Fibroblast of villous mesenchyme (primary cell): ENCODE data around the gene MEMO1. TPM values are rescaled to one million over a fixed set of nuclear protein-coding genes. Genes with fewer than 3 reads are reported as not detected.

Source experiments
- DNase-seq: peaks from one replicate; pipeline ENCODE4 v3.0.0-alpha.2; 2010; ENCODE audit warnings: low read depth
- H3K4me3 ChIP-seq: 2 replicates; pipeline ENCODE4 v1.5.1; 2011; ENCODE audit warnings: low read depth, mild to moderate bottlenecking, low read length
- total RNA-seq: library from RNA; depleted of rRNA; stranded (reverse); fragments of >200 nt; gene quantifications from 2 replicates; pipeline ENCODE4 v1.2.3, GENCODE V29; 2012
- TF ChIP-seq, protein P1 (sequence below): IDR thresholded peaks from 2 replicates; pipeline ENCODE4 v1.5.1; 2012; ENCODE audit warnings: low read depth, mild to moderate bottlenecking, low read length; ENCODE audit not compliant: insufficient read depth

The MEMO1 gene
- total RNA-seq, 1 donor, result 47.1 TPM

- TF ChIP-seq, protein P1, sequence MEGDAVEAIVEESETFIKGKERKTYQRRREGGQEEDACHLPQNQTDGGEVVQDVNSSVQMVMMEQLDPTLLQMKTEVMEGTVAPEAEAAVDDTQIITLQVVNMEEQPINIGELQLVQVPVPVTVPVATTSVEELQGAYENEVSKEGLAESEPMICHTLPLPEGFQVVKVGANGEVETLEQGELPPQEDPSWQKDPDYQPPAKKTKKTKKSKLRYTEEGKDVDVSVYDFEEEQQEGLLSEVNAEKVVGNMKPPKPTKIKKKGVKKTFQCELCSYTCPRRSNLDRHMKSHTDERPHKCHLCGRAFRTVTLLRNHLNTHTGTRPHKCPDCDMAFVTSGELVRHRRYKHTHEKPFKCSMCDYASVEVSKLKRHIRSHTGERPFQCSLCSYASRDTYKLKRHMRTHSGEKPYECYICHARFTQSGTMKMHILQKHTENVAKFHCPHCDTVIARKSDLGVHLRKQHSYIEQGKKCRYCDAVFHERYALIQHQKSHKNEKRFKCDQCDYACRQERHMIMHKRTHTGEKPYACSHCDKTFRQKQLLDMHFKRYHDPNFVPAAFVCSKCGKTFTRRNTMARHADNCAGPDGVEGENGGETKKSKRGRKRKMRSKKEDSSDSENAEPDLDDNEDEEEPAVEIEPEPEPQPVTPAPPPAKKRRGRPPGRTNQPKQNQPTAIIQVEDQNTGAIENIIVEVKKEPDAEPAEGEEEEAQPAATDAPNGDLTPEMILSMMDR, result no peak
- no peak for DNase-seq
- H3K4me3 ChIP-seq, result no peak overlapping the region
Observed at GRCh38 chr2:31992025-31992579, 18.7 kb downstream of the MEMO1 start.

DNA sequence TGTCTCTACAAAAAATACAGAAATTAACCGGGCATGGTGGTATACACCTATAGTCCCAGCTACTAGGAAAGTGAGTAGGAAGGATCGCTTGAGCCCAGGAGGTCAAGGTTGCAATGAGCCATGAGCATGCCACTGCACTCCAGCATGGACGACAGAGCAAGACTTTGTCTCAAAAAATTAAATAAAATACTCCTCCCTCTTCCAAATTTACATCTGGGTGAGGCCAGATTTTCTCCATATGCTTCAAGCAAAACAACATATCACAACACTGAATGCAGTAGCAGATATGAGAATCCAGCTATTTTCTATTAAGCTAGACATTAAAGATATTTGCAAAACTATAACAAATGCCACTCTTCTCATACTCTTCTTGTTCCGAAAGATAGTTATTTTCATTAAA lies 20.9 kb downstream of the MEMO1 start:
- H3K4me3 ChIP-seq, result no peak overlapping the region
- TF ChIP-seq, protein P1, result no peak
- DNase-seq, result no peak

- H3K4me3 ChIP-seq, result no peak overlapping the region
- TF ChIP-seq, protein P1, result no peak
- DNase-seq, result peak; percentile 34
Observed at GRCh38 chr2:31987454-31988220, 23.2 kb downstream of the MEMO1 start.

DNA sequence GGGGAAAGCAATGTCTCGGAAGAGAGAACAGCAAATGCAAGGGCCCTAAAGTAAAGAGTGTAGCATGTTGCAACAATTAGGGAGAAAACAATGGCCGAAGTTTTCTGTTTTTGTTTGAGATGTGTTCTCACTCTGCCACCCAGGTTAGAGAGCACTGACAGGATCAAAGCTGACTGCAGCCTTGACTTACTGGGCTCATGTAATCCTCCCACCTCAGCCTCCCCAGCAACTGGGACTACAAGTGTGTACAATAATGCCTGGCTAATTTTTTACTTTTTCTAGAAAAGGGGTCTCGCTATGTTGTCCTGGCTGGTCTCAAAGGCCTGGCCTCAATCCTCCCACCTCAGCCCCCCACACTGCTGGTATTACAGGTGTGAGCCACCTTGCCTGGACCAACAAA lies 23.9 kb downstream of the MEMO1 start:
- TF ChIP-seq, protein P1, result no peak
- H3K4me3 ChIP-seq, result no peak overlapping the region
- no peak for DNase-seq

- no peak for DNase-seq
Observed at GRCh38 chr2:31983762-31984467, 26.9 kb downstream of the MEMO1 start.

GRCh38 chr2:31980674-31981356 lies 30.0 kb downstream of the MEMO1 start:
- peak; percentile 52 for DNase-seq
- H3K4me3 ChIP-seq, result no peak overlapping the region
- TF ChIP-seq, protein P1, result peak; percentile 17

More at GRCh38 chr2:31983762-31984467, 26.9 kb downstream of the MEMO1 start:
- TF ChIP-seq, protein P1, result no peak
- H3K4me3 ChIP-seq, result no peak overlapping the region
